Kidney (tissue), 14 donors: ENCODE measurements around the gene TMEM18. TPM values are rescaled to one million over a fixed set of nuclear protein-coding genes. Genes with fewer than 3 reads are reported as not detected.
A peak's percentile ranks its signal among the peaks of the same experiment; 100 is the strongest.

Source experiments
- DNase-seq, 5 donors: peaks; one replicate each; pipeline ENCODE4 v3.0.0-alpha.2; 2013 to 2020
- FAIRE-seq: peaks from 2 replicates; lab custom pipeline; 2012; peaks lifted over from hg19 to GRCh38; lab: Jason Lieb, UNC
- H3K27ac ChIP-seq, 2 donors: one replicate each; pipeline ENCODE4 v1.7.0; 2013; ENCODE audit warnings: low read depth in 2 of 2, low read length in 2 of 2, inconsistent platforms in 1 of 2
- H3K27me3 ChIP-seq: one replicate; pipeline ENCODE4 v1.7.1; 2013; ENCODE audit warnings: low read length, inconsistent platforms; ENCODE audit not compliant: control insufficient read depth, insufficient read depth
- H3K36me3 ChIP-seq, 3 donors: one replicate each; pipeline versions ENCODE4 v1.7.0 to v1.7.1; 2013; ENCODE audit warnings: low read length in 3 of 3, control low read depth in 1 of 3, inconsistent platforms in 1 of 3; ENCODE audit not compliant: insufficient read depth in 3 of 3, control insufficient read depth in 2 of 3
- H3K4me1 ChIP-seq, 3 donors: one replicate each; pipeline versions ENCODE4 v1.7.0 to v1.7.1; 2013; ENCODE audit warnings: low read length in 3 of 3, inconsistent platforms in 1 of 3, low read depth in 1 of 3; ENCODE audit not compliant: control insufficient read depth in 2 of 3, insufficient read depth in 2 of 3
- H3K4me3 ChIP-seq, 3 donors: one replicate each; pipeline versions ENCODE4 v1.7.0 to v1.8.1; 2013; ENCODE audit warnings: low read length in 3 of 3, control low read depth in 1 of 3, inconsistent platforms in 1 of 3
- H3K9ac ChIP-seq, 3 donors: one replicate each; pipeline versions ENCODE4 v1.7.0 to v1.7.1; 2013; ENCODE audit warnings: low read length in 3 of 3, control low read depth in 1 of 3, inconsistent platforms in 1 of 3
- H3K9me3 ChIP-seq, 3 donors: one replicate each; pipeline versions ENCODE4 v1.7.0 to v1.7.1; 2013; ENCODE audit warnings: low read length in 3 of 3, control low read depth in 1 of 3, inconsistent platforms in 1 of 3; ENCODE audit not compliant: control insufficient read depth in 2 of 3, insufficient read depth in 1 of 3
- CTCF ChIP-seq: IDR thresholded peaks from 3 replicates; pipeline ENCODE4 v1.5.1; 2012; ENCODE audit warnings: mild to moderate bottlenecking, moderate library complexity, borderline replicate concordance; ENCODE audit not compliant: insufficient read depth; ENCODE audit errors: extremely low read depth
- intact Hi-C: fragments of 100-400 bp; cut with DNase I; formaldehyde crosslinking; loops from one replicate; pipeline ENCODE4 v1.11.1; 2022
- polyA plus RNA-seq: library from polyadenylated mRNA; stranded (reverse); fragments of 350-450 nt; fragmentation: Illumina TruSeq; extraction: RNeasy Lipid Tissue Mini Kit (QIAGEN cat#74804); gene quantifications from one replicate; pipeline ENCODE4 v1.2.3, GENCODE V29; 2014; ENCODE audit warnings: low read depth, low replicate concordance; ENCODE audit not compliant: insufficient read depth
- total RNA-seq: library from RNA; stranded (reverse); fragmentation: NEBNext Ultra II Directional; extraction: Animal tissue kit (Norgen Biotek cat#: 25700); gene quantifications from one replicate; pipeline ENCODE4 v1.2.1, GENCODE V29; 2021
- donor health status: control.
- donor health status: control.
- donor health status: control.
- donor health status: control.
- donor health status: control.
- donor health status: DM: yes; HTN: yes; CAD: no.
- donor health status: Normal renal cell carcinoma (clear cell type).

Gene TMEM18
- total and polyA plus RNA-seq, 2 donors from 2014 or later = 24.0 to 29.7 TPM

- no peak for TF ChIP-seq CTCF
- H3K9me3 ChIP-seq = no peaks in the 10 kb centered on the region
- FAIRE-seq = peak; percentile 75
- H3K4me1 ChIP-seq = peaks cover 0 to 5% (median 3%) of the 10 kb centered on the region in 3 donors
- H3K9ac ChIP-seq = no peak overlapping the region
- H3K36me3 ChIP-seq = no peaks in the 10 kb centered on the region
- H3K27ac ChIP-seq = no peak overlapping the region
- intact Hi-C loops = no loop called here
- no peak for DNase-seq
- no peak overlapping the region for H3K4me3 ChIP-seq
- no peaks in the 10 kb centered on the region for H3K27me3 ChIP-seq
Measured at GRCh38 chr2:631741-632140, 45.5 kb downstream of the TMEM18 start.

GRCh38 chr2:630451-631320 lies 46.5 kb downstream of the TMEM18 start:
- no peak for TF ChIP-seq CTCF
- Histone ChIP-seq H3K4me3 (no peak overlapping the region), H3K9me3 (no peaks in the 10 kb centered on the region), H3K27me3 (no peaks in the 10 kb centered on the region), H3K9ac (no peak overlapping the region), H3K27ac (no peak overlapping the region), H3K36me3 (no peaks in the 10 kb centered on the region), H3K4me1 (peaks cover 0 to 5% (median 0%) of the 10 kb centered on the region in 3 donors)
- FAIRE-seq (peak; percentile 80), DNase-seq (no peak)
- intact Hi-C loops = no loop called here

GRCh38 chr2:629961-630360 lies 47.2 kb downstream of the TMEM18 start:
- no peak overlapping the region for H3K9ac ChIP-seq
- FAIRE-seq = no peak
- intact Hi-C loops = no loop called here

More at GRCh38 chr2:629961-630360, 47.2 kb downstream of the TMEM18 start:
- H3K36me3 ChIP-seq = no peaks in the 10 kb centered on the region
- H3K27ac ChIP-seq = no peak overlapping the region
- TF ChIP-seq CTCF = no peak
- no peaks in the 10 kb centered on the region for H3K27me3 ChIP-seq
- H3K4me1 ChIP-seq = peaks cover 0 to 2% (median 0%) of the 10 kb centered on the region in 3 donors
- H3K9me3 ChIP-seq = no peaks in the 10 kb centered on the region
- DNase-seq = no peak
- H3K4me3 ChIP-seq = no peak overlapping the region
